NCI-H1694 treated with DMSO at 0.1 percent for 48 hours (cell line): Measurements from ENCODE around the gene DCUN1D2.

Experiments
- DNase-seq: peaks from one replicate; lab custom pipeline; 2025; lab: John Stamatoyannopoulos, UW

DCUN1D2 gene

GRCh38 chr13:113422807-113423519 lies 67.5 kb downstream of the DCUN1D2 start:
- no peak for DNase-seq

- DNase-seq, result no peak
Measured at GRCh38 chr13:113421673-113422270, 68.7 kb downstream of the DCUN1D2 start.

- no peak for DNase-seq
Measured at GRCh38 chr13:113420833-113421600, 69.5 kb downstream of the DCUN1D2 start.

- DNase-seq, result no peak
Measured at GRCh38 chr13:113420232-113420631, 70.3 kb downstream of the DCUN1D2 start.

- DNase-seq, result no peak
Measured at GRCh38 chr13:113419531-113420193, 70.8 kb downstream of the DCUN1D2 start.

DNA sequence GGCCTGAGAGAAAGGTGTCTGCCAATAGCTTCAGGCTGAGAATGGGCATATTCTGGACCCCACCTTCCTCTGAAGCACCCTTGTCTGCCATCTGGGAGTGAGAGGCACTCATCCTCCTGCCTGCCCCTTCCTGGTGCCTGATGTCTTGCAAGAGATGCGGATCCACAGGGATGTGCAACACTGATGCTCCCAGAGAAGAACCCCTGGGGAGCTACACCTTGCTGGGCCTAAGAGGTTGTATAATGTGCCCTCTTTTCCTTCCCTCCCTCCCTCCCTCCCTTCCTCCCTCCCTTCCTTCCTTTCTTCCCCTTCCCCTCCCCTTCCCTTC lies 71.8 kb downstream of the DCUN1D2 start:
- DNase-seq, result no peak

DNA sequence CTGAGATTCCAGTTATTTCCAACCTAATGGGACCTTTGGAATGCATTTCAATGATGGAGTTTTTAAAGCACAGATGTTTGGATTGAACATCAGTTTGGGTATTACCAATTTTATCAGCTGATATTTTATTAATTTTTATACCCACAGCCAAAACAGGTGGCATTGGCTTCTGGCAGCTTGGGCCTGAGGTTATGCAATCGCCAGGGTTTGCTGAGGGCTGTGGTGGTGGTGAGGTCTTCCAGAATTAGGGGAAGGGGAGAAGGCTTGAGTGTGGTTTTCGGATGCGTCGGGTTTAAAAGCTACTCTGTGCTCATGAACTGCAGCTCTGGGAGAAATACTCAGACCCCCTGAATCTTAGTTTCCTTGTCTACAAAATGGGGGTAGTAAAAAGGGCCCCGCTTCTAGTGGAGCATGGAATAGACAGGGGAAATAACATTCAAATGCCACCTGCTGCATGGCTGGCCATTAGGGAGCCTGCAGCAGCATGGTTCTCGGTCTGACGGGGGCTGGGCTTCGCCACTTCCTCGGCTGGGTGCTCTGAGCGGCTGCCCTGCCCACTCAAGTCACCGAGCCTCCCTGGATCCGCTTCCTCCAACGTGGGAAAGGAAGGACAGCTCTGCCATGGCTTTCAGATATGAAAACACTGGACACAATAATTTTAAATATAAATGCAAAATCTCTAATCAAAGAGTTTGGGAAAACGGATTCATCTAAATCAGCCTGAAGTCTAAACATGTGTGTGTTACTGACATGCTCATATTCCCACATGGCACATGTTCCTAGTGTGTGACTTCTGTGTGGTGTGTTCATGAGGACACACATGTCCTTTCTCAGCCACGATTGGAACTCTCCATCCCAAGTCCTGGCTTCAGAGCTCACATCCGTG lies 72.4 kb downstream of the DCUN1D2 start:
- no peak for DNase-seq

DNA sequence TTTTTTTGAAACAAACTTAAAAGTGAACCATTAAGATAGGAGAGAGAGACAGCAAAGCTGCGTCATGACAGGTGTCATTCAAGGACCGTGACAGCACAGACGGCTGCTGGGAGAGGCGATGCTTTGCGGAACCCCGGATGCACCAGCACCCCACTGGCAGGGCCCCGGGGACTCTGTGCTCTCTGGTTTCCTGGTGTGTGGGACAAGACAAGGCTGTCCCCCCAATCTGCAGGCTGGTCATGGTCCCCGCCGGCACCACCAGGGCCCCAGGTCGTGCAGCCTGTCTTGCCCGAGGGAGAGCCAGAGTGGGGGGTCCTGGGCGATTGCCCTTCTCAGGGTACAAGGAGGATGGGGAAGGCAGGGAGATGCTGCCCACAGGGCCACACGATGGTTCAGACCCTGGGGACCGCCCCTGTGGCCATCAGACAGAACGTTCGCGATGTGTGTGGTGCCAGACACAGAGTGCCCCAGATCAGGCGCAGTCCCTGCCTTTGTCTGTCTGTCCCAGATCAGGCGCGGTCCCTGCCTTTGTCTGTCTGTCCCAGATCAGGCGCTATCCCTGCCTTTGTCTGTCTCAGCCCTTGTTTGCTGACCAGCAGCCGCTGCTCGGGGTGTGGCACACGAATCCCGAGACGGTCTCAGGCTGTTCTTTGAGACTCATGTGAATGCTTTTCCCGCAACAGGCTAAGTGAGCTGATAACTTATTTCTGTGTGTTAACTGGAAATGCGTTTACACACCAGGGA lies 73.3 kb downstream of the DCUN1D2 start:
- no peak for DNase-seq

DNA sequence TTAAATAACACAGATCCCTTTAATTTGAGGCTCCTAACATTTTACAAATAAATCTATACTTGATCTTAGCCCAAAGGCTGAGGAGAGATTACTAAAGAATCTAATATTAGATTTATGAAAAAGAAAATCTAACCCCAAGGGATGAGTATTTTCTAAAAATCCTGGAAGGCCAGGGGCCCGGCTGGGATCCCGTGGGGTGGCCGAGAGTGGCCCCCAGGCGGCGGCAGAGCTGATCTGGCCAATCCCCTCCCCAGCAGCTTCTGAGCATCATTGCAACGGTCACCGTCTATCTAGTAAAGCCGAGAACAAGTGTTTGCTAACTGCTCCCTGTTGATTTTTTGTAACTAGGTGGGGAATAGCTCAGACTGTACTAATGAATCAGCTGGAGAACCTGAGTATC lies 74.7 kb downstream of the DCUN1D2 start:
- no peak for DNase-seq

- DNase-seq, result no peak
Measured at GRCh38 chr13:113415032-113415431, 75.5 kb downstream of the DCUN1D2 start.

GRCh38 chr13:113414335-113414734 lies 76.2 kb downstream of the DCUN1D2 start:
- no peak for DNase-seq

GRCh38 chr13:113413898-113414282 lies 76.6 kb downstream of the DCUN1D2 start:
- DNase-seq, result no peak

DNA sequence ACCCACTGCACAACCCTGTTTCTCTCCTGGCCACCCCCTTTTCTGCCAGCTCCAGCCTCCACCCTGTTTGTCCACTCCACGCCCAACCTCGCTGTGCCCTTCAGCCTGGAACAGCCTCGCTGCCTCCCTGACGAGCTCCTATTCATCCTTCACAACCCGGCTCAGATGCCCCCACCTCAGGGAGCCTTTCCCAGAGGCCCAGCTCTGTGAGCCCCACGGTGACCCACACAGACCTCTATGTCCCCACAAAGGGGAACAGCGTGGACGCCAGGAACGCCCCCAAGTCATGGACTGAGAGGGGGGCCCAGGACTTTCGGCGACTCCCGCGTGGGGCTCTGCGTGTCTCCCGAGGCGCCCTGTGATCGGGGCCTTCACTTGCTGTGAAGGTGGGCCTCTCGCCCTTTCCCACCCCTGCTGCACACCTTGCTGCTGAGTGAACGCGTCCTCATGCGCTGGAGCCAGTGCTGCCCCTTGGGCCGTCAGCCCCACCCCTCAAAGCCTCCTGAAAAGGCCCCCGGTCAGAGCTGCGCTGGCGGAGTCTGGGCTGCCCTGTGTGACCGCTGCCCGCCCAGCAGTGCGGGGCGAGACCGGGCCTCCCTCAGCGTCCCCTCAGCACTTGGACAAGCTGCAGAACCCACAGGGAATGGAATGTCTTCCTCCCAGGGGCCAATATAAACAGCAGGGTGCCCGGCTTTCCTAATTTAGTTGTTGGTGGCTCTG lies 77.2 kb downstream of the DCUN1D2 start:
- no peak for DNase-seq

DNA sequence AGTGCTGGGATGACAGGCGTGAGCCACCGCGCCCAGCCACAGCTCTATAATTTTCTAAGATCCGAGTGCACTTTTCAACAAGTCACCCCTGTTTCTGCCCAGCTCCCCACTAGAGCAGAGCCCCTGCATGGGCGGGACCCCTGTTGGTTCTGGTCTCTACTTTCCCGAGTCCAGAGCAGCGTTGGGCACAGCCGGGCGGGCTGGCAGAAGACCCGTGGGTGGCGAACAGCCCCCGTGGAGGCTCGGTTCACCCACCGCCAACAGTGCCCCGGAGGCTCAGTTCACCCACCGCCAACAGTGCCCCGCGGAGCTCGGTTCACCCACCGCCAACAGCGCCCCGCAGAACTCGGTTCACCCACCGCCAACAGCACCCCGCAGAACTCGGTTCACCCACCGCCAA lies 78.1 kb downstream of the DCUN1D2 start:
- DNase-seq, result no peak

GRCh38 chr13:113411216-113412023 lies 79.1 kb downstream of the DCUN1D2 start:
- no peak for DNase-seq

DNA sequence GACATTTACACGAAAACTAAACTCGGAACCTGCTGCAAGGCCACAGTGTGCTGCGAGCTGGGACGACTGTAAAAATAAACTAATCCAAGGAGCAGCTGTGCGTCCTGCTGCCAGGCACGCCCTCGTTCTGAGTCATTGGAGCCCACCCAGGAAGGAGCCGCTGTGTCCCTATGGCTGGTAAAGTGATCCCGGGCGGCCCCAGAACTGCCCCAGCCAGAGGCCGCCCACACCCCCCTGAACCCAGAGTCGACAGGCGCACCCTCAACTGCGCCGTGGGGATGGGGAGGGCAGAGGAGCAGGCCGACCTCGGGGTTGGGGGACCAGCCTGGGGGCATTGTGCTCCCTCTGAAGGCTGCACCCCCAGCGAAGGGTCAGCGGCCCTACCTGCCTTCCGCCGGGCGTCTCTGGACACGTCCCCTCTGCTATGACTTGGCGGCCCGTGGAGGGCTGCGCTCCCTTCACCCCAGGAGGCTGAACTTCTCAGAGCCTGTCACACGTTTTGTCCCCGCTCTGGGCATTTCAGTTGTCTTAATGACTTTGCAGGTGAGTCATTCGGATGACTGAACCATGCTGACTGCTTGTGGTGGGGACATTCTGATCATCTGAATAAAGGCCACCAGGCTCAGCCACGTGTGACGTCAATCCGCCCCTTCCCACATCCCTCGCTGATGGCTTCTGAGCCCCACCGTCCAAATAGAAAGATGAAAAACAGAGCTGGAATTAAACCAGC lies 79.9 kb downstream of the DCUN1D2 start:
- no peak for DNase-seq

- DNase-seq, result no peak
Measured at GRCh38 chr13:113408562-113408961, 81.9 kb downstream of the DCUN1D2 start.

DNA sequence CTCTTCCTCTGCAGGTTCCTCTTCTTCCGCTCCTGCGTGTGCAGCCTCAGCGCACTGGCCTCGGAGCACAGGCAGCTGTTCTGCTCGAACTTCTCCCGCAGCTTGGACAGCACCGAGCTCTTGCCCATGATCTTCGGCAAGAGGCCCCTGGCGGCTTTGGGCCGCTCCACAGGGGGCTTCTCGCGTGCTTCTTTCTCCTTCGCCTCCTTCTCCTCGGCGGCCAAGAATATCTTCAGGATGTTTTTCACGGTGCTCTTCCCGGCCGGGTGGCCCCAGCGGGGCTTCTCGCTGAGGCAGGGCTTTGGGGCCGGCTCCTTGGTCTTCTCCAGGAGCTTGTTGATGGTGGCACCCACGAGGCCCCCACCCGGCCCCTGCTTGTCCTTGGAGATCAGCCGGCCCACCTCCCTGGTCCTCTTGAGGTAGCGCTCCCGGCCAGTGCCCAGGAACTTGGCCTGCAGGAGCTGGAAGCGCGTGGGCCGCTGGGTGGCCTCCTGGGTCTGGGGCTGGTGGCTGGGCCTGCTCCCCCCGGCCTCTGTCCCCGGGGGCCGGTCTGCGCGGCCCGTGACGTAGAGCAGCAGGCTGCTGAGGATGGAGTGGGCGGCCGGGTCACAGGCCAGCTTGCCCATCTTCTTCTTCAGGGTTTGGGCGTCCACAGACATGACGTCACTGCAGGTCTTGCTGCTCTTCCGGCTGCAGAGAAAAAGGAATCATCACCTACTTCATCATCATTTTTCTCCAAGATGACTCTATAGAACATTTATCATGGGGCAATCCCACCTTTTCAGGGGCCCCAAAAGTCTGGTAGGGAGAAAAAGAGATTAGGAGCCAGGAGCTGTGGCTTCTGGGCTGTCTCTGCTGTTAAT lies 82.7 kb downstream of the DCUN1D2 start:
- DNase-seq, result no peak
